Hematopoietic multipotent progenitor cell treated with erythropoietin and hydrocortisone succinate and interleukin-3 and kit ligand, for 17 days (in vitro differentiated cells): ENCODE results near the gene ANKS1A.

Experiments used
- DNase-seq: peaks from one replicate; pipeline ENCODE4 v3.0.0-alpha.2; 2015; ENCODE audit warnings: low spot score

Gene ANKS1A

GRCh38 chr6:35070111-35070510 lies 181.1 kb downstream of the ANKS1A start:
- no peak for DNase-seq

DNA sequence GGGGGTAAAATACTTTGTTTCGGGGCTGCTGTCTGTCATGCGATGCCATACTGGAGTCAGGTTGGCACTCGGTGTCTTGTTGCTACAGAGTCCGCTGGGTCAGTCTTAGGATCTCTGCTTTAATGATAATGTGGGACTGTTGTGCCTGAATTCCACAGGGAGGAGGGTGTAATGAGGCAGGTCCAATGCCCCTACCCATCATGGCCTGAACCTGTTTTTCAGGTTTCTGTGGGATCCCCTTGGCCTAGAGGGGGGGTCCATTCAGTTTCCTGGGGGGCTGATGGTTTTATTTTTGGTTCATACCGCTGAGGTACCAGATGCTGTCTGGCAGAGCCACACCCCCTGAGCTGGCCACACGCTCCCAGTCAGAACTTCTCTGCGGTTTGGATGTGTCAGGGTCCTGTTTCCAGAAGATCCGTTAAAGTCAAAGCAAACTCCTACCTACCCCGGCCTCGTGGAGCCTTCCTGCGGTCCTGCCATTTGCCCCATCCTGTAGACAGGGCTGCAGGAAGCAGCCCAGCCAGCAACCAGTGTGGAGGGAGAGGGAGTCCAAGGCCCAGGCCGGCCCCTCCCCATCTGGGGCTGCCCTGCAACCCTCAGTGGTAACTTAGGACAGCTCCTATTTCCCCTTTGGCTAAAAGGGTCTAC lies 182.4 kb downstream of the ANKS1A start:
- no peak for DNase-seq

DNA sequence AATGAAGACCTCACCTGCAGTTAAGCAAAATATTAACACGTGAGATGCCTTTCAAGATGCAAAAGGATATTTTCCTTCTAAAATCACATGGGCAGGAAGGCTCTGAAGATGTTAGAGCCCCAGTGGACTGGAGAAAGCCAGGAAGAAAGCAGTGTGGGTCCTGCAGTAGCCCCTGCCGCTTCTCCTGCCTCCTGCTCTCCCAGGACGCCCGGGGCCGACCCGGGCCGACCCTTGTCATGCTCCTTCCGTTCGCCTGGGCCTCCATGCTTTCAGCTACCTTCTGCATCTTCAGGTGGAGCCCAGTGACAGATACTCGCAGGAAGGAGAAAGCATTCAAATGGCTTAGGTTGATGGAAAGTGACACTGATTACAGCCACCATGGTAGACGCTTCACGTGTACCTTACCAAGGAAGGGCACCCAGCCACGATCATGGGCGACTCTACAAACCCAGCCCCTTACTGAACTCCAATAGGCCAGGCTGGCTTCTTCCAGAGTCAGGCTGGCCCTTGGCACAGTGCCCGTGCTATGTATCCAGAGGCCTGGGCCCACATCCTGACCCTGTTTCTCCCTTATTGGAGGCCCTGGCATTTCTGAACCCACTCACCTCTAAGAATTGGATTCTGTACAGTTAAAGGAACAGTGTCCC lies 183.1 kb downstream of the ANKS1A start:
- no peak for DNase-seq

DNA sequence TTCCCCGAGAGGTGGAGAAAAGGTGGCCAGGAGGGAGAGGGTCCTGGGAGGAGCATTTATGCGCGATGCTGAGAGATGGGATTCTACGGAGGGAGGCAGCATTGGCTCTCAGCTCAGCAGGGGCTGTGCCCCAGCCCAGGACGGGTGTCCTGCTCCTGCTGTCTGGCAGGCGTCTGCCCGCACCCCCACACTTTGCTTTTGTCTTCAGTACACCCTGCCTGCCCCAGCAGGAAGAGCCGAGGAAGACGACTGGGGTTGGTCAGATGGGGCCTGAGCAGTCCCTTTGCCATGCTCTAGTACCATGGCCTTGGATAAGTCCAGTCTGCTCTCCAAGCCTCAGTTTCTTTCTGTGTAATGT lies 183.6 kb downstream of the ANKS1A start:
- no peak for DNase-seq

GRCh38 chr6:35073211-35073610 lies 184.2 kb downstream of the ANKS1A start:
- DNase-seq, result no peak

- no peak for DNase-seq
These were observed 184.9 kb downstream of the ANKS1A start for GRCh38 chr6:35073766-35074471.

GRCh38 chr6:35076997-35077712 lies 188.1 kb downstream of the ANKS1A start:
- no peak for DNase-seq

- DNase-seq, result no peak
These were observed 188.7 kb downstream of the ANKS1A start for GRCh38 chr6:35077713-35078105.

- no peak for DNase-seq
These were observed 189.3 kb downstream of the ANKS1A start for GRCh38 chr6:35078226-35078850.

GRCh38 chr6:35078896-35079295 lies 189.8 kb downstream of the ANKS1A start:
- no peak for DNase-seq

DNA sequence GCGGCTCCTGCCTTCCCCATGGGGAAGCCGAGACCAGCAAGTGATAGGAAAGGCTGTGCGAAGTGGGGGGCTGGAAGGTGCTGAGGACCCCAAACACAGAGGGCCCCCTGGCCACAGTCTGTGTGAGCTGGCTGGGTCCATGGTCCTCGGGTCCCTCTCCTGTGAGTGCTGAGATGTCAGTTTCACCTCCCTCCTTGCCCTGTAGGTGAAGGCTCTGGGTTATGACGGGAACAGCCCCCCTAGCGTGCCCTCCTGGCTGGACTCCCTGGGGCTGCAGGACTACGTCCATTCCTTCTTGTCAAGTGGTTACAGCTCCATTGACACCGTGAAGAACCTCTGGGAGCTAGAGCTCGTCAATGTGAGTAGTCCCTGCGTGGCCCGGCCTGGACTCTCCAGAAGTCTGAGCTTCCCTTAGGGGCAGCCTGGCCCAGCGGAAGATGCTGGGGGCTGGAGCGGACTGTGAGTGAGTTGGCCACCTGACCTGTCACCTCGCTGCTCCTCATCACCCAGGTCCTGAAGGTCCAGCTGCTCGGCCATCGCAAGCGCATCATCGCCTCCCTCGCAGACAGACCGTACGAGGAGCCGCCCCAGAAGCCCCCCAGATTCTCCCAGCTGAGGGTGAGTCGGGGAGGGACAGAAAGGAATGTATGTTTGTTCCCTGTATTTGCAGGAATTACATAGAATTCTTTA lies 190.4 kb downstream of the ANKS1A start:
- no peak for DNase-seq

- no peak for DNase-seq
These were observed 191.1 kb downstream of the ANKS1A start for GRCh38 chr6:35080016-35080680.

GRCh38 chr6:35080821-35081425 lies 191.9 kb downstream of the ANKS1A start:
- DNase-seq, result no peak

GRCh38 chr6:35081426-35081851 lies 192.4 kb downstream of the ANKS1A start:
- DNase-seq, result no peak

GRCh38 chr6:35082046-35082732 lies 193.1 kb downstream of the ANKS1A start:
- no peak for DNase-seq

DNA sequence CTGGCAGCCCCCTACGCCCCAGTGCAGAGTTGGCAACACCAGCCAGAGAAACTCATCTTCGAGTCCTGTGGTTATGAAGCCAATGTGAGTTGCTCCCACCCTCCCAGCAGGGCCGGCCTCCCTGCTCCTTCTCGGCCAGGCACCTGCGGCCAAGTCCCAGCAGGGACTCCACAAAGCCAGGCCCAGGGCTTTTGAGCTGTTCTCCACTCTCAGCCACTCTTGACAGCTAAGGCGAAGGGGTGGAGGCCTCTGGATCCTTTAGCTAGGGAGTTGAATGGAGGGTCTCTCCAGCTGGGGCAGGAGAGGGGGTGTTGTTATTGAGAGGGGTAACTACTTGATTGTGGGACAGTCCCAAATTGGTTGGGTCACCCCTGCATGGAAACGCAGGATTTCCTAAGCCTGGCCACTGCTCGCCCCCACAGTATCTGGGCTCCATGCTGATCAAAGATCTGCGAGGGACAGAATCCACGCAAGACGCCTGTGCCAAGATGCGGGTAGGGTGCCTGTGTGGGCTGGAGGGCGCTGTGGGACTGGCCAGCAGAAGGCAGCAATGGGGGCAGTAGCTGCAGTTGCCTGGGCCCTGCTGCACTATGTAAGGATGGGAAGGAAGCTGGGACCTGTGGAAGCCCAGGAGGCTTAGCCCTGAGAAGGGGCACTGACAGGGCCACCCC lies 193.8 kb downstream of the ANKS1A start:
- DNase-seq, result no peak

GRCh38 chr6:35083507-35083906 lies 194.5 kb downstream of the ANKS1A start:
- DNase-seq, result no peak

GRCh38 chr6:35084041-35084491 lies 195.0 kb downstream of the ANKS1A start:
- no peak for DNase-seq

GRCh38 chr6:35084511-35085203 lies 195.6 kb downstream of the ANKS1A start:
- DNase-seq, result no peak
